Stimulated activated CD8-positive, alpha-beta memory T cell treated with anti-CD3 and anti-CD28 coated beads, Interleukin-4, amount 100 ng/mL, for 24 hours (primary cell): ENCODE data around the gene UBQLN1.
"Not testable (repeated sequence)": the region's sequence is repeated elsewhere in the genome, so short reads cannot be mapped to it uniquely, and the experiment has no call there.

Experiments
- DNase-seq: peaks from one replicate; pipeline ENCODE4 v3.0.0-alpha.2; 2020; ENCODE audit warnings: low read depth

UBQLN1 gene

DNA sequence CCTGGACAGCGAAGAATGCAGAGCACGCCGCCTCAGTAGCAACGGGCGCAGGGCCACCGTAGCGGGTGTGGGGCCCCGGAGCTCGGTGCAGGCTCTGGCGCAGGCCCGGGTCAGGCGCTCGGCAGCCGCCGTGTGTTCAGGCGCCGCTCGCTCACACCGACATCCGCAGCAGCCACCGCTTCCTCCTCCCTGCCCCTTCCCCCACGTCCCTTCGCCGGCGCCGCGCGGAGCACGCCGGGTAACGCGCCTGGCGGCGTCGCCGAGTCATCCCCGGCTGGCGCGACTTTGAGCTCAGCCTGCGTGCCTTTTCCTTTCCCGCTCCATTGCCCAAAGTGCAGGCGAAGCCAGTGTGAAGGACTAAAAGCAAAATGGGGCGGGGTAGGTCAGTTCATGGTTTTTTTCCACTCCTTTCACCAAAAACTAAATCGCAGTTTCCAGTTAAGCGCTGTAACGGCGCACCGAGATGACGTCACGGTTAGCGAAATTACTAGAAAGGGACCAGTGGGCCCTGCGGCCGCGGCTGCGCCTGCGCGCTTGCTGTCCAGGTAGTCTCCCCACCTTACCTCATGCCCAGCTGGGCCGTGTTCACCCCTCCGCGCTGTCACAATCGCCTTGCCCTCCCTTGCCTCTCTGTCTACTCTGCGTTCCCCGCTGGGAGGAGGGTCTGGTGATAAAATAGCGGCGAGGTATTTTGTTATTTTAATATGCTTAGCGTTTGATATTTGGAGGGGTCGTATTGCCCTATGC lies at the start of gene UBQLN1:
Gene UBQLN1 (minus strand): TSS at position 191 of the 747 bp plus-strand sequence. CDS start 279 bp downstream, outside the sequence.
- DNase-seq: peak; percentile 88

- no peak for DNase-seq
Measured at GRCh38 chr9:83754383-83754977, 46.7 kb upstream of the UBQLN1 start.

DNA sequence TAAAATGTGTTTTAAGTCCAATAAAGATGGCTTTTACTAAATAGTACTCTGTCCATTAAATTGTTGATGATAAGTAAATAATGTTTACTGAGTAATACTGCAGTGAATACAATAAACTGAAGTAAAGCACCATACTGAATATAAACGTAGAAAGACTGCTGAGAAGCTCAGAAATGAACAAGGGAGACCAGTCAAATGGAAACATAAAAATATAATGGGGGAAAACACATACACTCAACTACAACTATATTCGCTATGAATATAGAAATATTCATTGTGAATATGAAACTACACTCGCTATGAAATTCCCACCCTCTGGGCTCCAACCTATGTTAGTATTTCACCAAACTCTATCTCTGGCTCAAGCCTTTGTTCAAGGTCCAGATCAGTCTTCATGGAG lies 41.9 kb upstream of the UBQLN1 start:
- no peak for DNase-seq

DNA sequence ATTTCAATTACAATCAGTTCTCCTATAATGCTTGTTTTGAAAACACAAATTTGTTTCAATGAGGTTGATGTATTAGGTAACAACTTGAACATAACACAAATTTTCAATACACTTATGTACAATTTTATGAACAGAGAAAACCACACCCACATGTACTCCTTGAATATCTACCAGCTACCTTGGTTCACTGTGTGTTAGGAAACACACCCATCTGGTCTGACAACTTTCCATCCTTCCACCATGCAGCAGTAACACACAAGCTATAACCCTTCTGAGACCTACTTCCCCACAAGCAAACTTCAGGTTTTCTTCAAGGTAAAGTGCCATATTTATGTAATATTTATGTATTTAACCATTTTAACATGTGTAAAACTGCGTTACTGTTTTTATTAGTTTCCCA lies 36.4 kb upstream of the UBQLN1 start:
- no peak for DNase-seq

DNA sequence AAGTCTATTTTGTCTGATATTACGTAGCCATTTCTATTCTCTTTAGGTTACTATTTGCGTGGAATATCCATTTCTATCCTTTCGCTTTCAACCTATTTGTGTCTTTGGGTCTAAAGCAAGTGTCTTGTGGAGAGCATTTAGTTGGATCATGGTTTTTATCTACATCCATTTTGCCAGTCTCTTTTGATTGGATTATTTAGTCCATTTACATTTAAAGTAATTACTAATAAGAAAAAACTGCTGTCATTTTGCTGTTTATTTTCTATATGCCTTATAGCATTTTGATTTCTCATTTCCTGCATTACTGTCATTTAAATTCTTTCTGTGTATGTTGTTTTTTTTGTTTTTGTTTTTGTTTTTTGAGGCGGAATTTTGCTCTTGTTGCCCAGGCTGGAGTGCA lies 26.0 kb upstream of the UBQLN1 start:
- DNase-seq: no peak

GRCh38 chr9:83728591-83729368 lies 21.0 kb upstream of the UBQLN1 start:
- not testable (repeated sequence) for DNase-seq

DNA sequence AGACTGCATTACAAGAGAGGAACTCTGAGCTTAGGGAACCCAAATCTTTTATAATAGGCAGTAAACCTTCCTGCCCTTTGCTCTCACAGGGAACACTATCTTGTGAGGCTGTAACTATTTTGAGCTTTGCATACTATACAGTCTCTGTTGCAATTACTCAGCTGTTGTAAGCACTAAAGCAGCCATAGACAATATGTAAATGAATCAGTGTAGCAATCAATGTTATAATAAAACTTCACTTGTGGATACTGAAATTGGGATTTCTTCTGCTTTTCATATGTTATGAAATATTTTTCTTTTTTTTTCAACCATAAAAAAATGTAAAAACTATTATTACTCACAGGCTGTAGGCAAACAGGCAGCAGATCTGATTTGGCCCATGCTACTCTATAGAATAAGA lies 16.7 kb upstream of the UBQLN1 start:
- DNase-seq: no peak

DNA sequence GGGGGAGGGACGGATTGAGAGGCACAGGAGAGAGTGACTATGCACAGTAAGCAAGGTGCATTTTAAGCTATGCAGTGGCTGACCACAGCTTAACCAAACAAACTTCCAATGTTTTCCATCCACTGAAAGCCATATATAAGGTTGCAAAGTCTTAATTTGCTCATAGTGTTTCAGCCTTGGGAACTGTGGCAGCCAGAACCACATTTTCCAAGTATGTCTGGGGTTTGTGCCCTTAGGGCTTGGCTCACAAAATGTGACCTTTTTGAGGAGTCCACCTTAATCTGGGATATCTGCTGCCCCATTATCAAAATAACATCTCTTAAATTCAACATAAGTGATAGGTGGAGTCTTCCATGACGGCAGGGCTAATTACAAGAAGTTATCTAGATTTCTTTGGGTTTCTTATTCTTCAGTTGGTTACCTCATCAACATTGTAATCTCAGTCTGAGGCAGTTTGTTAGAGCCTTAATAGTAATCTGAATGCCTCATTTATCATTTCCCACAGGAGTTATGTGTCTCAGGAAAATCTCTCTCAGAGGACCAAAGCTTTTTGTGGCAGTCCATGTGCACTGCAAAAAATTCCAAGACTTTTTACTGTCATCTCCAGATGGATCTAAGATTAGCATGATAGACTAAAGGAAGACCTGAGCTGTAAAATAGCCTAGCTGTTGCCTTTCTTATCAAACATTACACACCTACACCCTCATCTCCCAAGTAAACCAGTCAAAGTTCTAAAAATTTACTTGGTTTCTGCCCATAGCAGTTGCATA lies 15.2 kb upstream of the UBQLN1 start:
- no peak for DNase-seq

DNA sequence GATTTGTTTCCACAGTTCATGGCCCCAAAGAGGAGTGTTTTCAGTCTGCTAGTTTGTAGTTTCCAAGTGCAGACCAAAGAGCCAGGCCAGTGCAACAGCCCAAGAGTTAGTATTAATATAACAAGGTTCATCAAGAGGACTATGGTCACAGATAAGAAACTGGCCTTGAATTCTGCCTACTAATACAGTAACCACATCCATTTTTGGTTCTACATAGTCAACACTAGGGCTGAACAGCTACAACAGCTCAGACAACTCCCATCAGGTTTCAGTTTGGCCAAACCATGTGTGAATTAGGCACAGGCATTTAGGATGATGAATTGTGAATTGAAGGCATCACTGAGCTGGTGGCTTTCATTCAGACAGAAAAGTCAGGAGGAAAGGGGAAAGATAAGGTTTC lies 13.8 kb upstream of the UBQLN1 start:
- no peak for DNase-seq

GRCh38 chr9:83715794-83716193 lies 8.0 kb upstream of the UBQLN1 start:
- DNase-seq: no peak

DNA sequence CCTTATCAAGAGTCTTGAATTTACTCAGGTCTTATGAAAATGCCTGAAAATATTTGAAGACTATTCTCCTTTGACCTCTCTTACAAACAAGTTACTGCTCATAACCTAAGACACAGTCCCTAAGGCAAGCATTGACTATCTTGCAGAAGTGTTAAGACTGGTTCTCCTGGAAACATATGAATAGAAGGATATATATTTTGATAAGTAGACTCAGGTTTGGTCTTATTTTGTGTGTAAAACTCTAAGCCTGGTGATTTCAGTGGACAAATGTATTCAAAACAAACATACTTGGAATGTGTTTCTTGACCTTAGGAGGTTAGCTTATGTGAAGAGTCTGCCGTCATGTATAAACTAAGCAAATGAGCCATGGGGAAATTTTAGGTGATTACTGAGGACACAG lies 7.5 kb upstream of the UBQLN1 start:
- DNase-seq: no peak

- no peak for DNase-seq
Measured at GRCh38 chr9:83714329-83714728, 6.6 kb upstream of the UBQLN1 start.

GRCh38 chr9:83708515-83709158 lies 879 bp upstream of the UBQLN1 start:
- DNase-seq: peak; percentile 30

DNA sequence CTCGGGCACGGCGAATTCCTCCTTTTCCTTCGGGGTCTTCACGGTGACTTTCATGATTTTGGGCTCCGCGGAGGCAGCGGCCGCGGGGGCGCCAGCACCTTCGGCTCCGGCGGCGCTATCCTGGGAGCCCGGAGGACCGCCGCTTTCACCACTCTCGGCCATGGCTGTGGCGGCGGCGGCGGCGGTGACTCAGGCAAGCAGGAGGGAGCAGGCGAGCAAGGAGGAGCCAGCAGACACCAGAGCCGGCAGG lies 315 bp downstream of the UBQLN1 start:
- no peak for DNase-seq

GRCh38 chr9:83706676-83707517 lies 861 bp downstream of the UBQLN1 start:
- DNase-seq: peak; percentile 69

GRCh38 chr9:83705219-83705651 lies 2.5 kb downstream of the UBQLN1 start:
- DNase-seq: not testable (repeated sequence)

GRCh38 chr9:83701769-83702168 lies 6.0 kb downstream of the UBQLN1 start:
- no peak for DNase-seq

DNA sequence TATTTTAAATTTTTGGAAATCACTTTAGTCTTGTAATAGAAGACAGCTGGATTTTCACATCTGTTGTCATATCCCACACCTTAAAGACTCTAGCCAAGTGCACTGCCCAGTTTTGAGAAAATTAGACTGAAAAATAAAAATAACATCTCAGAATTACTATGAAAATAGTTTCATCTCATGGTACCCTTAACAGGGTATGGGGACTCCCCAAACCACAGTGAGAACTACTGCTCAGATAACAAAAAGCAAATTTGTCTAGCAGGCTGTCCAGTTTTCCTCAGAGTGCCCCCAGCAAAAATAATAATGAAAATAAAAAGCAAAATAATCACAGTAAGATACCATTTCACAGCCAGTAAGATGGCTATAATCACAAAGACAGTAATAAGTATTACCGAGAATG lies 6.5 kb downstream of the UBQLN1 start:
- DNase-seq: no peak

DNA sequence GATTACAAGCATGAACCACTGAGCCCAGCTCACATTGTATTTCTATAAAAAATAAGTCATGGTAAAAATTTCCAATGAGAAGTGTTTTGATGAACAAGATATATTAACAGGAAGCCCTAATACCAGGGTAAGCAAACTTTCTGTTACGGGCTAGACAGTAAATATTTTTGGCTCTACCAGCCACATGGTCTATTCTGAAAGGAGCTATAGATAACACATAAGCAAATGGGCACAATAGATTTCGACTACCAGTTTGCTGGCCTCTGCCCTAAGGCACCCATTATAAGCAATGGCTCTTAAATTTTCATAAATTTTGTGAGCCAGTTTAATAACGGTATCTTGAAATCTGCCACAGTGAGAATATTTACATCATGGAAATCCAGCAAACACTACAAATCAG lies 8.1 kb downstream of the UBQLN1 start:
- DNase-seq: no peak

- DNase-seq: no peak
Measured at GRCh38 chr9:83698976-83699585, 8.7 kb downstream of the UBQLN1 start.

DNA sequence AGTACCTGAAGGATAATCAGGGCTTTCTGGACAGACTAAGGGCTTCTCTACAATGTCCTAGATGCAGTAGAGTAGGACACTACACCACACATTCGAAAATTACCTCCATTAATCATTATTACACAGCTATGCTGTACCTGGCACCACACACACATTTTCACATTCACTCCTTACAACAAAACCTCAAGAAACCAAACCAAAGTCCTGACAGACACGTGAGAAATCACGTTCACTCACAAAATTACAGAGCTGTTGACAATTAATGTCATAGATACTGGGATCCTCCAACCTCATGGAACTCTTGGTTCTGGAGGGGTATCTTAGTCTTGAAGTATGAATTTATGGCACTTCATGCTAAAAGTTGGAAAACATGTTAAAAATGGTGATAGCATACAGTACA lies 16.3 kb downstream of the UBQLN1 start:
- no peak for DNase-seq
